ENCODE data around the gene GCA. TPM values are rescaled to one million over a fixed set of nuclear protein-coding genes. Genes with fewer than 3 reads are reported as not detected.

The GCA gene
- total RNA-seq, 6 donors from 2014 or later = 12.7 to 101 (median 38.1) TPM

DNA sequence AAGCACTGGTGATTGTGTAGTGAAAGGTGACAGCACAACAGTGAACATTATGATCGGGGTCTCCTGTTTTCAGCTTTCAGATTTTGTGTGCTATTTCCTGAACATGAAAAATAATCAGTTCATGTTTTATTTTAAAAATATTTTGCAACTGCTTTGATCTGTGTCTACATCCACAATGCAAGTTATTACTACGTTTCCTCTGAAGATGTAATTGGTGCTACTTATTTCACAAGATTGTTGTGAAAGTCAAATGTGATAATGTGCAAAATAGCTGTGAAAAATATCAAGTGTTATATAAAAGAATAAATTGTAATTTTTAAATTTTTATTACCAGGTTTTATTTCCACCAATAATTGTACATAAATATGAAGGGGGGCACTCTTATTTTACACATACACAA lies 6.1 kb upstream of the GCA start:
- ATAC-seq (ENCODE audit: low FRiP score in 2 of 2) (no peak), DNase-seq (no peak)
- WGBS, 2 donors = 69 to 73% methylated on average over 2 of the region's 2 CpGs
- Histone ChIP-seq H3K27me3 (no peaks in the 10 kb centered on the region), H3K27ac (peak overlapping the region in 1 of 4 donors; percentile 53), H3K9me3 (no peaks in the 10 kb centered on the region), H3K36me3 (no peaks in the 10 kb centered on the region), H3K4me3 (no peak overlapping the region), H3K4me1 (peaks cover 0 to 1% (median 0%) of the 10 kb centered on the region in 4 donors)
- no peak for TF ChIP-seq POLR2A (IDR thresholded peaks at IDR 0.05)
- no peak for TF ChIP-seq EP300 (IDR thresholded peaks at IDR 0.05)
- TF ChIP-seq, protein P1, sequence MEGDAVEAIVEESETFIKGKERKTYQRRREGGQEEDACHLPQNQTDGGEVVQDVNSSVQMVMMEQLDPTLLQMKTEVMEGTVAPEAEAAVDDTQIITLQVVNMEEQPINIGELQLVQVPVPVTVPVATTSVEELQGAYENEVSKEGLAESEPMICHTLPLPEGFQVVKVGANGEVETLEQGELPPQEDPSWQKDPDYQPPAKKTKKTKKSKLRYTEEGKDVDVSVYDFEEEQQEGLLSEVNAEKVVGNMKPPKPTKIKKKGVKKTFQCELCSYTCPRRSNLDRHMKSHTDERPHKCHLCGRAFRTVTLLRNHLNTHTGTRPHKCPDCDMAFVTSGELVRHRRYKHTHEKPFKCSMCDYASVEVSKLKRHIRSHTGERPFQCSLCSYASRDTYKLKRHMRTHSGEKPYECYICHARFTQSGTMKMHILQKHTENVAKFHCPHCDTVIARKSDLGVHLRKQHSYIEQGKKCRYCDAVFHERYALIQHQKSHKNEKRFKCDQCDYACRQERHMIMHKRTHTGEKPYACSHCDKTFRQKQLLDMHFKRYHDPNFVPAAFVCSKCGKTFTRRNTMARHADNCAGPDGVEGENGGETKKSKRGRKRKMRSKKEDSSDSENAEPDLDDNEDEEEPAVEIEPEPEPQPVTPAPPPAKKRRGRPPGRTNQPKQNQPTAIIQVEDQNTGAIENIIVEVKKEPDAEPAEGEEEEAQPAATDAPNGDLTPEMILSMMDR (IDR thresholded peaks at IDR 0.05) = no peak
- TF ChIP-seq POLR2AphosphoS5 (IDR thresholded peaks at IDR 0.05) = no peak

DNA sequence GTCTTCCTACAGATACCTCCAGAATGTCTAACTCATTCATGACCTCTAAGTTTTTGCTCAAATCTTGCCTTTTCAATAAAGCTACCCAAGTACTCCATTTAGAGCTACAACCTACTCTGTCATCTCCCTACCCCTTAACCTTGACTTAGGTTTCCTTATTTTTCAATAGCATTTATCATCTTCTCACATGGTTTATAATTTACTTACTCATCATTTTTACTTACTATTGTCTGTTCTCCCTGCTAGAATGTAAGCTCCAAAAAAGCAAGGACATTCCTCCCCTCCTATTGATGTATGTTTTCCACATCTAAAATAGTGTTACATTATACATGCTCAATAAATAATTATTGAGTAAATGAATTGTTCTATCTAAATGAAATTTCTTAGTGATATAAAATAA lies 3.1 kb upstream of the GCA start:
- H3K27me3 ChIP-seq = no peaks in the 10 kb centered on the region
- no peak for TF ChIP-seq POLR2AphosphoS5 (IDR thresholded peaks at IDR 0.05)
- no peak for TF ChIP-seq EP300 (IDR thresholded peaks at IDR 0.05)
- TF ChIP-seq POLR2A (IDR thresholded peaks at IDR 0.05) = no peak
- TF ChIP-seq, protein P1 (IDR thresholded peaks at IDR 0.05) = no peak
- H3K4me3 ChIP-seq = no peak overlapping the region
- DNase-seq (no peak), ATAC-seq (ENCODE audit: low FRiP score in 2 of 2) (no peak)
- H3K36me3 ChIP-seq = no peaks in the 10 kb centered on the region
- H3K9me3 ChIP-seq = no peaks in the 10 kb centered on the region
- H3K4me1 ChIP-seq = peaks cover 7 to 17% (median 10%) of the 10 kb centered on the region in 4 donors
- no peak overlapping the region for H3K27ac ChIP-seq

DNA sequence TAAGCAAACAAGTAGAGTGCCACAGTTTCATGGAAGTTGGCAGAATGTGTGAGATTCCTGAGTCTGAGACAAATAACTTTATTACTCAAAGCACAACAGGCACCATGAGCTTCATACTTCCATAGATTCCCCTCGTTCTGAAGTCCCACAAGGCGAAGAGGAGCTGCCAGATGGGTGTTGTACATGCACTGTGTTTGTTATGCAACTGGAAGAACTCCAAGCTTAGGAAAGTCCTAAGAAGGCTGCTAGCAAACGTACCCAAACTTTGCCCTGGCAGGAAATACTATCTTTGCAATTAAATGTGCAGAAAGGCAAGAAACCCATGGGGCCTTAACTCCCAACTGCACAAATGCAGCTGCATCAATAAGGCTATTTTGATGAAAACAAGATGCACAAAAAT lies 1.6 kb upstream of the GCA start:
- H3K27ac ChIP-seq = peak overlapping the region in 3 of 4 donors; percentile 18 to 96 (median 94)
- DNase-seq (no peak), ATAC-seq (ENCODE audit: low FRiP score in 2 of 2) (no peak)
- H3K36me3 ChIP-seq = no peaks in the 10 kb centered on the region
- no peaks in the 10 kb centered on the region for H3K27me3 ChIP-seq
- WGBS, 2 donors = 33 to 55% methylated on average over 3 of the region's 3 CpGs
- peaks cover 8 to 17% (median 12%) of the 10 kb centered on the region in 4 donors for H3K4me1 ChIP-seq
- H3K4me3 ChIP-seq = no peak overlapping the region
- TF ChIP-seq POLR2AphosphoS5 (IDR thresholded peaks at IDR 0.05) (no peak), EP300 (IDR thresholded peaks at IDR 0.05) (no peak), POLR2A (IDR thresholded peaks at IDR 0.05) (no peak)
- TF ChIP-seq, protein P1 (IDR thresholded peaks at IDR 0.05) = no peak
- no peaks in the 10 kb centered on the region for H3K9me3 ChIP-seq

DNA sequence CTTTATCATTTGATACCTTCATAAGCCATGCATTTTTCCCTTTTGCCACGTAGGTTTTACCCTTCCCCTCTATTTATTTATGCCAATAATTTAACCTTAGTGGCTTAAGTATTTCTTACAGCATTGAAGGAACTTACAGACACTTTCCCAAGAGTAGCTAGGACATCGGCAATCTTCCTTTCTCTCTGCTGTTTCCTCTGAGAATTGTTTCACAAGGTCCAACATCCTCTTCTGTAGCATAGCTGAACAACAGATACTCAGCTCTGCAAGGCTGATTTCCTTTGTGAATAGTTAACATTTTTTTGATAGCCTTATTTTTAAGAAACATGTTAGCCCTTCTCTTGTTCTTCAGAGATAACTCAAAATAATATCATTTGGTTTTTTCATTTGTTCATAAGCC lies 1.1 kb upstream of the GCA start:
- Histone ChIP-seq H3K4me1 (peaks cover 8 to 17% (median 12%) of the 10 kb centered on the region in 4 donors), H3K4me3 (no peak overlapping the region), H3K36me3 (no peaks in the 10 kb centered on the region), H3K27me3 (no peaks in the 10 kb centered on the region), H3K9me3 (no peaks in the 10 kb centered on the region), H3K27ac (peak overlapping the region in 3 of 4 donors; percentile 59 to 96 (median 94))
- no peak for ATAC-seq (ENCODE audit: low FRiP score in 2 of 2)
- DNase-seq = no peak
- WGBS, 2 donors = 67 to 71% methylated on average over 2 of the region's 2 CpGs
- no peak for TF ChIP-seq EP300 (IDR thresholded peaks at IDR 0.05)
- TF ChIP-seq POLR2AphosphoS5 (IDR thresholded peaks at IDR 0.05) = no peak
- TF ChIP-seq, protein P1 (IDR thresholded peaks at IDR 0.05) = no peak
- TF ChIP-seq POLR2A (IDR thresholded peaks at IDR 0.05) = no peak

DNA sequence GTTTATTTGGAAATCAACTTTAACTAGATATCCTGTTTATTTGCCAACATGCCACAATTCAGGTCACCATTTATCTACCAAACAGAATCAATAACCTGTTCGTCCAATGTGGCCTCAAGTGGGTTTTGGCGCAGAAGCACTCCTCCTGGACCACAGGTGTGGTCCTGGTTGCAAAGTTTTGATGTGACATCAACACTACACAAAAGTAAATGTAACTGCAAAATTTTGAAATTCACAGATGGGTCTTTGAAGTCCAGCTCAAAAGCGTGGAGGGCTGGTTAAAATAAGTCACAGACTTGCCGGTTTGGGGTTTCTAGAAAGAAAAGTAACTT lies 474 bp upstream of the GCA start:
- DNase-seq (no peak), ATAC-seq (ENCODE audit: low FRiP score in 2 of 2) (no peak)
- Histone ChIP-seq H3K36me3 (peaks cover 0 to 5% (median 0%) of the 10 kb centered on the region in 4 donors), H3K9me3 (no peaks in the 10 kb centered on the region), H3K4me1 (peaks cover 8 to 17% (median 12%) of the 10 kb centered on the region in 4 donors), H3K4me3 (peak overlapping the region; percentile 30 to 98 (median 88)), H3K27ac (peak overlapping the region in 3 of 4 donors; percentile 59 to 96 (median 94)), H3K27me3 (no peaks in the 10 kb centered on the region)
- TF ChIP-seq, protein P1 (IDR thresholded peaks at IDR 0.05) = no peak
- TF ChIP-seq POLR2AphosphoS5 (IDR thresholded peaks at IDR 0.05) = no peak
- TF ChIP-seq POLR2A (IDR thresholded peaks at IDR 0.05) = no peak
- no peak for TF ChIP-seq EP300 (IDR thresholded peaks at IDR 0.05)
- 48 to 55% methylated on average over 4 of the region's 4 CpGs for WGBS, 2 donors
